Thyroid gland (tissue), 4 donors: Measurements from ENCODE around the gene FAM83B.

ENCODE experiments used
- POLR2A ChIP-seq, 2 donors: fragments of 450-650 bp; IDR thresholded peaks; one replicate each; pipeline ENCODE4 v1.6.1; 2017; ENCODE audit warnings: antibody characterized with exemption in 2 of 2, mild to moderate bottlenecking in 2 of 2, moderate library complexity in 1 of 2
- TF ChIP-seq, protein P1 (sequence below), 6 experiments: fragments of 200-600 bp in 3 of 6; fragments of 450-650 bp in 3 of 6; sonication (generic) in 3 of 6; IDR thresholded peaks; one replicate each; pipeline ENCODE4 v1.5.1; 2016 to 2019; ENCODE audit warnings: antibody characterized with exemption in 6 of 6, mild to moderate bottlenecking in 2 of 6, inconsistent platforms in 1 of 6, moderate library complexity in 1 of 6

DNA sequence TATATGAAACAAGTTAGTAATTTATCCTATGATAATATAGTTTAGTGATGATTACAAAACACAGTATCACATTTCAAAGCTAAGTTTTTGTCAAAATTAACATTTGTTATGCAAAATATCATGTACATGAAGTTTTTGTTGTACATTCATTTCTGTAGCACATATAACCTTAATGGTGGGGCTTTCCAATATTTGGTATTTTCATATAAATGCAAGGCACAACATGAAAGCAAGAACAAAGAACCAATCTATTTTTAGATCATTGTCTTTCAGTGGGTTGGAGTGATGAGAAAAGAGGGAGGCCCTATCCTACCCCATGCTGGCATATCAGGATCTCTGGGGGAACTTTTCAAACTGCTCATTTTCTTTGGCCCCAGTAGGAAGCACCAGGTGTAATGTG lies 53.4 kb downstream of the FAM83B start:
- TF ChIP-seq POLR2A (IDR thresholded peaks at IDR 0.05): no peak
- TF ChIP-seq, protein P1, sequence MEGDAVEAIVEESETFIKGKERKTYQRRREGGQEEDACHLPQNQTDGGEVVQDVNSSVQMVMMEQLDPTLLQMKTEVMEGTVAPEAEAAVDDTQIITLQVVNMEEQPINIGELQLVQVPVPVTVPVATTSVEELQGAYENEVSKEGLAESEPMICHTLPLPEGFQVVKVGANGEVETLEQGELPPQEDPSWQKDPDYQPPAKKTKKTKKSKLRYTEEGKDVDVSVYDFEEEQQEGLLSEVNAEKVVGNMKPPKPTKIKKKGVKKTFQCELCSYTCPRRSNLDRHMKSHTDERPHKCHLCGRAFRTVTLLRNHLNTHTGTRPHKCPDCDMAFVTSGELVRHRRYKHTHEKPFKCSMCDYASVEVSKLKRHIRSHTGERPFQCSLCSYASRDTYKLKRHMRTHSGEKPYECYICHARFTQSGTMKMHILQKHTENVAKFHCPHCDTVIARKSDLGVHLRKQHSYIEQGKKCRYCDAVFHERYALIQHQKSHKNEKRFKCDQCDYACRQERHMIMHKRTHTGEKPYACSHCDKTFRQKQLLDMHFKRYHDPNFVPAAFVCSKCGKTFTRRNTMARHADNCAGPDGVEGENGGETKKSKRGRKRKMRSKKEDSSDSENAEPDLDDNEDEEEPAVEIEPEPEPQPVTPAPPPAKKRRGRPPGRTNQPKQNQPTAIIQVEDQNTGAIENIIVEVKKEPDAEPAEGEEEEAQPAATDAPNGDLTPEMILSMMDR (IDR thresholded peaks at IDR 0.05): no peak
